CD4-positive, alpha-beta T cell treated with Interleukin-4 for 1 hour (primary cell): Measurements from ENCODE around the gene C1QL3.
A peak's percentile ranks its signal among the peaks of the same experiment; 100 is the strongest.

Experiments used
- DNase-seq, 2 donors: peaks; one replicate each; pipeline ENCODE4 v3.0.0-alpha.2; 2020 to 2022

Gene C1QL3

DNA sequence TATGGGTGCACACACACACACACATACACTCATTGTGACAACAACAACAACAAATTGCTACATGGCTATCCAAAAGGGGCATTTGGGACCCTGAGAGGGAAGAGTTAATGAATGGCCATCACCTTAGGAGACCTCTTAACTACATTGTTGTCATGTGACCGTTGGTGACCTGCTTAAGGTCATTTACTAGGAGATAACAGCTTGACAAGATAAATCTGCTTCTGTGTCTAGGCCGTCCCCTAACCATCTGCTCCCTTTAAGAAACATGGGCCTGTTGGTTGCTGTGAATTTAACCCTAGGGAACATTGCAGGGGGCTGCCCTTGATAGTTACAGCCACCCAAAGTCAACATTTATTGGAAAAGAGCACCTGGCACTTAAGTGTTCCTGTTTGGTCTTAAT is 29.7 kb downstream of the C1QL3 start:
- no peak for DNase-seq

DNA sequence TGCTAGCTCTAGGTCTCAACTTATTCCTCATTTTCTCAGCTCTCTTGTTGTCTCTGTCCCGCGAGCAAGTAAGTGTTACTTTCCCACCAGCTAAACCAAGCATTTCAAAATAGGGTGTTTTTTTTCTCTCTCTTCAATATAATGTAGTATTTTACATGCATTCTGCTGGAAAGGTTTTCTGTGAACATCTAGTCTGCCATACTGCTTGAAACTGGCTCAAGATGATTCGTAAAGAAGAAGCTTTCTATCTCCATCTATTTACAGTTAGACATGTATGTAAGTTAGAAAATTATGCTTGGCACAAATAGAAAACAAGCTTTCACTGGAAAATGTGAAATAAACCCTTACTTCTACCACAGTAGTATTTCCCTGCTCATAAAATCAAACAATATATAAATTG is 31.2 kb downstream of the C1QL3 start:
- DNase-seq = no peak

DNA sequence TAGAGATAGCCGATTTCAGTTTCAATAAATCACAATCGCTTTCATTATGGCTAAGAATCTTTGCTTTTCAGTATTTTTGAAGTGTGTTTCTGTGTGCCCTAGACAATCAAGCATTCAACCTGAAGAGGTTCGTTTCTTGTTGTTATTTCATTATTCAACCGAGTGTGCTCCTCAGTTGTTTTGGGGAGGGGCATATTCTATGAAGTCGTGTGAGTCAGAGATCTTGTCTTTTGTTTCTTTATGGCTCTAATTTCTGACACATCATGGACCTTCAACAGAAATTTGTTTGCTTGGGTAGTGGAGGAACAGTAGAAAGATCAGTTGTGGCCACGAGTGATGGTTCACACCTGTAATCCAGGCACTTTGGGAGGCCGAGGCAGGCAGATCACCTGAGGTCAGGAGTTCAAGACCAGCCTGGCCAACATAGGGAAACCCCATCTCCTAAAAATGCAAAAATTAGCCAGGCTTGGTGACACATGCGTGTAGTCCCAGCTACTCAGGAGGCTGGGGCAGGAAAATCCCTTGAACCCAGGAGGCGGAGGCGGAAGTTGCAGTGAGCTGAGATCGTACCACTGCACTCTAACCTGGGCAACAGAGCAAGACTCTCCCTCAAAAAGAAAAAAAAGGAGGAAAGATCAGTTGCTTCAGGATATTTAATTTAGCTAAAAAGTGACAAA is 38.3 kb downstream of the C1QL3 start:
- DNase-seq = no peak

GRCh38 chr10:16481052-16481728 is 40.5 kb downstream of the C1QL3 start:
- DNase-seq = no peak

DNA sequence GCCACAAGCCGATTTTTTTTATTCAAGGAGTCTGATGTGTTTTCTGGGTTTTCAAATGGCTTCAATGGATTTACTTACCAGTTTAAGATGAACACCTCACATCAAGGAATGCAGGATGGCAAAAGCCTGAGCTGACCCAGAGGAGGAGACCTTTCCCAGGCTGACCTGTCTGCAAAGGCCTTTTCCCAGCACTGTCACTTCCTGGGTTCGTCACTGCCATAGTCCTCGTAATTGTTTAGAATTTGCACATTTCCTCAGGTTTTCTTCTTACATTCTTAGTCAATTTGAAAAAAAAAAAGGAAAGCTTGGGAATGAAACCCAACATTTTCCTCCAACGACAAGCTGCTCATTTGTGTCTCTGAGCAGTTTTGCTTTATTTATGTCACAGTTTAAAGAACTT is 42.9 kb downstream of the C1QL3 start:
- no peak for DNase-seq

- DNase-seq = no peak
Observed at GRCh38 chr10:16477757-16478156, 43.9 kb downstream of the C1QL3 start.

DNA sequence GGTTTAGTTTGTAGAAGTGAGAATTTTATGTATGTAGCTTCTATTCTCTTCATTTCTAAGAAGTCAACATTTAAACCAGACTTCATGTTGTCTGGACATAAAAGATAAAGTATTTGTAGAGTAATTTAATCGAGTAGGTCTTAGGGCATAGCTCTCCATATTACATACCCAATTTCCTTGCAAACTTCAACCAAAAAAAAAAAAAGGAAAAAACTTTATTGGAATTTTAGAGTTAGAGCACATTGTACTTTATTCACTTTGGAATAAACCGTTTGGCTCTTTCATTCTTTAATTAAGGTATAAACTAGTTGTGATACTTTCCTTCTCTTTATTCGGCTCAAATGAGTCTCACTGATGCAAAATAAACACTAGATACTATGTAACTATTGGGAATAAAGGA is 48.9 kb downstream of the C1QL3 start:
- no peak for DNase-seq

GRCh38 chr10:16470747-16471146 is 50.9 kb downstream of the C1QL3 start:
- DNase-seq = peak; percentile 5 to 15

GRCh38 chr10:16466001-16466400 is 55.7 kb downstream of the C1QL3 start:
- DNase-seq = no peak
